T-helper 2 cell (primary cell): ENCODE results near the gene LTB.

ENCODE experiments used
- DNase-seq, 5 experiments: peaks; one replicate each; pipeline versions ENCODE4 v3.0.0 to v3.0.0-alpha.2; 2012 to 2022
- total RNA-seq, 2 donors: gene quantifications; one replicate each; lab custom pipeline; 2026; lab: John Stamatoyannopoulos, UW

The LTB gene, protein sequence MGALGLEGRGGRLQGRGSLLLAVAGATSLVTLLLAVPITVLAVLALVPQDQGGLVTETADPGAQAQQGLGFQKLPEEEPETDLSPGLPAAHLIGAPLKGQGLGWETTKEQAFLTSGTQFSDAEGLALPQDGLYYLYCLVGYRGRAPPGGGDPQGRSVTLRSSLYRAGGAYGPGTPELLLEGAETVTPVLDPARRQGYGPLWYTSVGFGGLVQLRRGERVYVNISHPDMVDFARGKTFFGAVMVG
- total RNA-seq: 208 to 318 reads per million in 2 donors

- DNase-seq: peak in 4 of 5 experiments; percentile 53 to 72 (median 64)
Measured at GRCh38 chr6:31582230-31582643, at the start of gene LTB. LTB (minus strand) TSS chr6:31582424; CDS start chr6:31582417, 7 bp downstream.

GRCh38 chr6:31631681-31632278 lies 49.6 kb upstream of the LTB start:
- no peak for DNase-seq

DNA sequence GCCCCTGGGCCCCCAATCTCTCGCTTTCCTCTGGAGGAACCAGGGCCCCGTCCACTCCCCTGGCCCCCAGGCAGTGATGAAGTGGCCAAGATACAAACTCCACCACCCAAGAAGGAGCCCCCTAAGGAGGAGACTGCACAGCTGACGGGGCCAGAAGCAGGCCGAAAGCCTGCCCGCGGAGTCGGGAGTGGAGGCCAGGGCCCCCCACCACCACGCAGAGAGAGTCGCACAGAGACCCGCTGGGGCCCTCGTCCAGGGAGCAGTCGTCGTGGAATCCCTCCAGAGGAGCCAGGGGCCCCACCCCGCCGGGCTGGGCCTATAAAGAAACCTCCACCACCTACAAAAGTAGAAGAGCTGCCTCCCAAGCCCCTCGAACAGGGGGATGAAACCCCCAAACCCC lies 49.0 kb upstream of the LTB start:
- DNase-seq: no peak

GRCh38 chr6:31630177-31630934 lies 48.1 kb upstream of the LTB start:
- no peak for DNase-seq

DNA sequence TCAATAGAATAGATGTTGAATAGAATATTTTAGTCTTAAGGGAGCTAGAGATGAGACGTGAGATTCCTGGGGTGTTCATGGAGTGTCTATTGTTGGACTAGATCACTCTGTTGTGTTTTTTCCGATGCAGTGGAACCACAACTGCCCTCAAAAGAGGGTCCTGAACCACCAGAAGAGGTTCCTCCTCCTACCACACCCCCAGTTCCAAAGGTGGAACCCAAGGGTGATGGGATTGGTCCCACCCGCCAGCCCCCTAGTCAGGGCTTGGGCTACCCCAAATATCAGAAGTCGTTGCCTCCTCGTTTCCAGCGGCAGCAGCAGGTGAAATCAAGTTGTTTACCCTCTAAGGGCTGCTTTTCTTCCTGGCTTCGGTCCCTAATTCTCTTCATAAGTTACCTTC lies 46.8 kb upstream of the LTB start:
- DNase-seq: no peak

DNA sequence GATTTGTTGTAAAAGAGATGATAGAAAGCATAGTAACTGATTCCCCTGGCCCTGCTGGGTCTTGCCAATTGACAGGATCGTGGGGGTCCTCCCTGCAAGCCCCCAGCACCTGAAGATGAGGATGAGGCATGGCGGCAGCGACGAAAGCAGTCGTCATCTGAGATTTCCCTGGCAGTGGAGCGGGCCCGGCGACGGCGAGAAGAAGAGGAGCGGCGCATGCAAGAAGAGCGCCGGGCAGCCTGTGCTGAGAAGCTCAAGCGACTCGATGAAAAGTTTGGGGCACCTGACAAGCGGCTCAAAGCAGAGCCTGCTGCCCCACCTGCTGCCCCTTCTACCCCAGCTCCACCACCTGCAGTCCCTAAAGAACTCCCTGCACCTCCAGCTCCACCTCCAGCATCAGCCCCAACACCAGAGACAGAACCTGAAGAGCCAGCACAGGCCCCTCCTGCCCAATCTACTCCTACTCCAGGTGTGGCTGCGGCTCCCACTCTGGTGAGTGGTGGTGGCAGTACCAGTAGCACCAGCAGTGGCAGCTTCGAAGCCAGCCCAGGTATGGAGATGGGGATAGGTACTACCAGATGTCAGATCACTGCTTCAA lies 45.6 kb upstream of the LTB start:
- no peak for DNase-seq

- DNase-seq: no peak
Measured at GRCh38 chr6:31626952-31627351, 44.7 kb upstream of the LTB start.

DNA sequence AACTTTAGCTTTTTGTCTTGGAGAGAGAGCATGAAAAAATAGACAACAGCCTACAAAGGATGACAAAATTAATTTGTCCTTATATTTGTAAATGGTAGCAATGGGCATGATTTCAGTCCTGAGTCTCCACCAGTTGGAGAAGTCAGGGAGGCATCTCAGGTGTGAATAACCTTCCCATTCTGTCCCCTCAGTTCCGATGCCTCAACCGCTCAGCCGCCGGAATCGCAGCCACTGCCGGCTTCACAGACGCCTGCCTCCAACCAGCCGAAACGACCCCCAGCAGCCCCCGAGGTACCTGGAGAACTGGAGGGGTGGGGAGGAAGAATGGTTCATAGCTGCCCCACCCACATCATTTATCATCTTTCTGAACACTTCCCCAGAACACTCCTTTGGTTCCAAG lies 41.8 kb upstream of the LTB start:
- DNase-seq: no peak

DNA sequence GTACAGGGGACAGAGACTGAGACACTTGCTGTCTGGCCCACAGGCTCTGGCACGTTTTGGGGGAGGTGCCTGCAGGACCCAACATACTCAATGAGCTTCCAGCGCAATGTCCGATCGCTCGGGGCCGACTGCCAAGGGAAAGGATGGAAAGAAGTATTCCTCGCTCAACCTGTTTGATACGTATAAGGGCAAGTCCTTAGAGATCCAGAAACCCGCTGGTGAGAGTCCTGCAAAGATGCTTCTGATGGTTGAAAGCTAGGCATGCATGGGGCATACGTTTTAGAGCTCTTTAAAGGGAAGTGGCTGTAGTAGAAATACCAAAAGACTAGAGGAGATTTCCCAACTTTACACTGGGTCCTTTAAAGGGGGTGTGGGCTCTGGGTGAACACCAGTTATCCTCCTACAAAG lies 40.5 kb upstream of the LTB start:
- no peak for DNase-seq

GRCh38 chr6:31621991-31622390 lies 39.8 kb upstream of the LTB start:
- no peak for DNase-seq

- DNase-seq: no peak
Measured at GRCh38 chr6:31621320-31621939, 39.2 kb upstream of the LTB start.

DNA sequence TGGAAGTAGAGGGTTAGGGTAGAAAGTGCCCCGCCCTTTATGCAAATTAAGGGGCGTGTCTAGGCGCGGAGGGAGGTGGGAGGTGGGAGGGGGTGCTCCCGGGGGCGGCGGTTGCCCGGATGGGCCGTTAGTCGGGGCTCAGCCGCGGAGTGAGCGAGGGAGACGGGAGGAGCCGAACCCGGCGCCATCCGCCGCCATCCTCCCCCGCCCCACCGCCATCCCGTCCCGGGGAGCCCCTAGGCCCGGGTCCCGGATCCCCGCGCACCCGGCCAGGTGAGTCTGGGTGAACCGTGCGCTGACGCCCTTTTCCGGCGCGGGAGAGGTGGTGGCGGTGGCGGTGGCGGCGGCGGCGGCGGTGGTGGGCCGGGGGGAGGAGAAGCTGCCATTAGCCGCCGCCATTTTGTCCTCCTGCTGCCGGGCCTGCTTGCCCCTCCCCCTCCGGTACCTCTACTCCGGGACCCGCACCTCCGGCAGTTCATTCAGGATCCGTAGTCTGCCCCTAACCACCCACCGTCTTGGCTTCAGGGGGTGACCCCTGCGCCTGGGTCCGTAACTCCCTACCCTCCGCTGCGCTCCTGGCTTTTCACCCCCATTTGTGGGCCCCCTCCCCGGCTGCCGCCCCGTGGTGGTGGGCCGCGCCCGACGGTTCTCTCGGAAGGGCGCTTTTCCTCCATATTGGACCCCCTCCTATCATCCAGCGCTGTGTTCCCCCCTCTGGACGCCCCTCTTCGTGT lies 38.5 kb upstream of the LTB start, which contains the start of gene PRRC2A:
Gene PRRC2A (plus strand): TSS at position 130 of the 734 bp plus-strand sequence. CDS start 2,075 bp downstream, outside the sequence.
- DNase-seq: peak in 2 of 5 experiments; percentile 89 to 93

GRCh38 chr6:31619805-31620585 lies 37.8 kb upstream of the LTB start:
- peak; percentile 86 to 100 (median 95) for DNase-seq

DNA sequence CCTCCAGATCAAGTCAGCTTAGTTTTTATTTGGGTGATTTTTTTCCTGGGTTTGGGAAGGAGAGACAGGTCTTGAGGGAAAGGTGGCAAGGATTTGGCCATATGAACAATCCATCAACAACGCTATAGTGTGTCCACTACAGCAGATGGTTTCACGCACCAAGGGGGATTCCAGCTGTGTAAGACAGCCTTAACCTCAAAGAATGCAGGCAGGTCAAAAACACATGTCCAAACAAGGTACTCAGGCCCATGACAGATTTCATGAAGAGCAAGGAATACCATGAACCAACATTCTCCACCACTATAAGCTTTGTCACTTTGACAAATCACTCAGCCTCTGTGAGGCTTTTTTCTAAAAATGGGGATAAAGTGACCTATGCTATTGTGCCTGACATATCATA lies 34.8 kb upstream of the LTB start:
- DNase-seq: no peak

- peak in 1 of 5 experiments; percentile 37 for DNase-seq
Measured at GRCh38 chr6:31615748-31616147, 33.5 kb upstream of the LTB start.

- no peak for DNase-seq
Measured at GRCh38 chr6:31614684-31615578, 32.7 kb upstream of the LTB start, which contains the start of gene AIF1. AIF1 (plus strand) TSS chr6:31615234; CDS start chr6:31615330, 96 bp downstream.

GRCh38 chr6:31614075-31614619 lies 31.9 kb upstream of the LTB start:
- DNase-seq: no peak

- no peak for DNase-seq
Measured at GRCh38 chr6:31610968-31611367, 28.7 kb upstream of the LTB start.
